ENCODE results near the gene DDX50. TPM values are rescaled to one million over a fixed set of nuclear protein-coding genes. Genes with fewer than 3 reads are reported as not detected.
"Not testable (repeated sequence)": the region's sequence is repeated elsewhere in the genome, so short reads cannot be mapped to it uniquely, and the experiment has no call there.

Gene DDX50
- total RNA-seq (2014; rRNA removed; shearing (Covaris generic); ENCODE audit: low replicate concordance) = 17.2 and 29.2 TPM in 2 replicates

- in situ Hi-C loops (cut with HindIII; ENCODE audit: low pct_unique_long_range_greater_than_20kb, low sequenced_read_pairs) = no loop called here
These were observed at the start of gene DDX50 for GRCh38 chr10:68901105-68901927. TSS of gene DDX50 (plus strand) at chr10:68901315. CDS start at chr10:68901385, 70 bp downstream.

GRCh38 chr10:68856352-68856751 is 44.8 kb upstream of the DDX50 start:
- in situ Hi-C loops (cut with HindIII; ENCODE audit: low pct_unique_long_range_greater_than_20kb, low sequenced_read_pairs) = no loop called here

More at GRCh38 chr10:68901105-68901927, at the start of gene DDX50:
- DNase-seq (ENCODE audit: low read depth) = peak; percentile 98

GRCh38 chr10:68857005-68857404 is 44.1 kb upstream of the DDX50 start:
- in situ Hi-C loops (cut with HindIII; ENCODE audit: low pct_unique_long_range_greater_than_20kb, low sequenced_read_pairs) = no loop called here
- no peak for DNase-seq (ENCODE audit: low read depth)

More at GRCh38 chr10:68856352-68856751, 44.8 kb upstream of the DDX50 start:
- no peak for DNase-seq (ENCODE audit: low read depth)

- peak; percentile 46 for DNase-seq (ENCODE audit: low read depth)
- in situ Hi-C loops (cut with HindIII; ENCODE audit: low pct_unique_long_range_greater_than_20kb, low sequenced_read_pairs) = no loop called here
These were observed 39.9 kb upstream of the DDX50 start for GRCh38 chr10:68861253-68861652.

GRCh38 chr10:68864611-68865010 is 36.5 kb upstream of the DDX50 start:
- no peak for DNase-seq (ENCODE audit: low read depth)
- in situ Hi-C loops (cut with HindIII; ENCODE audit: low pct_unique_long_range_greater_than_20kb, low sequenced_read_pairs) = no loop called here

GRCh38 chr10:68868173-68868572 is 32.9 kb upstream of the DDX50 start:
- in situ Hi-C loops (cut with HindIII; ENCODE audit: low pct_unique_long_range_greater_than_20kb, low sequenced_read_pairs); DNase-seq (ENCODE audit: low read depth): not testable (repeated sequence)

- no peak for DNase-seq (ENCODE audit: low read depth)
- in situ Hi-C loops (cut with HindIII; ENCODE audit: low pct_unique_long_range_greater_than_20kb, low sequenced_read_pairs) = no loop called here
These were observed 31.5 kb upstream of the DDX50 start for GRCh38 chr10:68869623-68870022.

GRCh38 chr10:68870061-68870460 is 31.1 kb upstream of the DDX50 start:
- in situ Hi-C loops (cut with HindIII; ENCODE audit: low pct_unique_long_range_greater_than_20kb, low sequenced_read_pairs) = no loop called here
- no peak for DNase-seq (ENCODE audit: low read depth)

- DNase-seq (ENCODE audit: low read depth) = no peak
- in situ Hi-C loops (cut with HindIII; ENCODE audit: low pct_unique_long_range_greater_than_20kb, low sequenced_read_pairs) = no loop called here
These were observed 30.5 kb upstream of the DDX50 start for GRCh38 chr10:68870545-68871104.

- in situ Hi-C loops (cut with HindIII; ENCODE audit: low pct_unique_long_range_greater_than_20kb, low sequenced_read_pairs) = no loop called here
- peak; percentile 37 for DNase-seq (ENCODE audit: low read depth)
These were observed 29.9 kb upstream of the DDX50 start for GRCh38 chr10:68871105-68871711.

GRCh38 chr10:68871731-68872342 is 29.3 kb upstream of the DDX50 start:
- peak; percentile 64 for DNase-seq (ENCODE audit: low read depth)
- in situ Hi-C loops (cut with HindIII; ENCODE audit: low pct_unique_long_range_greater_than_20kb, low sequenced_read_pairs) = no loop called here

GRCh38 chr10:68876246-68877138 is 24.6 kb upstream of the DDX50 start:
- no peak for DNase-seq (ENCODE audit: low read depth)
- in situ Hi-C loops (cut with HindIII; ENCODE audit: low pct_unique_long_range_greater_than_20kb, low sequenced_read_pairs) = no loop called here

- no peak for DNase-seq (ENCODE audit: low read depth)
- in situ Hi-C loops (cut with HindIII; ENCODE audit: low pct_unique_long_range_greater_than_20kb, low sequenced_read_pairs) = no loop called here
These were observed 23.5 kb upstream of the DDX50 start for GRCh38 chr10:68877482-68878110.

GRCh38 chr10:68878496-68878895 is 22.6 kb upstream of the DDX50 start:
- no peak for DNase-seq (ENCODE audit: low read depth)
- in situ Hi-C loops (cut with HindIII; ENCODE audit: low pct_unique_long_range_greater_than_20kb, low sequenced_read_pairs) = no loop called here

GRCh38 chr10:68879628-68880027 is 21.5 kb upstream of the DDX50 start:
- DNase-seq (ENCODE audit: low read depth) = no peak
- in situ Hi-C loops (cut with HindIII; ENCODE audit: low pct_unique_long_range_greater_than_20kb, low sequenced_read_pairs) = no loop called here

- in situ Hi-C loops (cut with HindIII; ENCODE audit: low pct_unique_long_range_greater_than_20kb, low sequenced_read_pairs) = no loop called here
- no peak for DNase-seq (ENCODE audit: low read depth)
These were observed 20.9 kb upstream of the DDX50 start for GRCh38 chr10:68880181-68880580.

GRCh38 chr10:68895041-68895440 is 6.1 kb upstream of the DDX50 start:
- in situ Hi-C loops (cut with HindIII; ENCODE audit: low pct_unique_long_range_greater_than_20kb, low sequenced_read_pairs) = no loop called here

More at GRCh38 chr10:68895041-68895440, 6.1 kb upstream of the DDX50 start:
- no peak for DNase-seq (ENCODE audit: low read depth)

Measured in Caki2 (cell line).